Stimulated activated CD4-positive, alpha-beta T cell treated with anti-CD3 and anti-CD28 coated beads, TNF-alpha, amount 100 ng/mL, for 1 hour (primary cell): ENCODE data around the gene SUSD4.
"Not testable (repeated sequence)": the region's sequence is repeated elsewhere in the genome, so short reads cannot be mapped to it uniquely, and the experiment has no call there.

Experiments used
- DNase-seq, 3 donors: peaks; one replicate each; pipeline ENCODE4 v3.0.0-alpha.2; 2020; ENCODE audit warnings: low read depth in 3 of 3, low spot score in 1 of 3

SUSD4 gene

GRCh38 chr1:223297800-223298199 is 66.2 kb downstream of the SUSD4 start:
- no peak for DNase-seq

GRCh38 chr1:223291796-223292195 is 72.2 kb downstream of the SUSD4 start:
- DNase-seq, result no peak

GRCh38 chr1:223290397-223290796 is 73.6 kb downstream of the SUSD4 start:
- DNase-seq, result no peak

- no peak for DNase-seq
Observed at GRCh38 chr1:223289621-223290020, 74.4 kb downstream of the SUSD4 start.

GRCh38 chr1:223288826-223289225 is 75.2 kb downstream of the SUSD4 start:
- DNase-seq, result no peak

GRCh38 chr1:223285452-223285851 is 78.5 kb downstream of the SUSD4 start:
- DNase-seq, result no peak

GRCh38 chr1:223283697-223284096 is 80.3 kb downstream of the SUSD4 start:
- not testable (repeated sequence) for DNase-seq

- DNase-seq, result not testable (repeated sequence)
Observed at GRCh38 chr1:223278311-223278710, 85.7 kb downstream of the SUSD4 start.

- no peak for DNase-seq
Observed at GRCh38 chr1:223276029-223276428, 87.9 kb downstream of the SUSD4 start.

- no peak for DNase-seq
Observed at GRCh38 chr1:223273511-223273910, 90.5 kb downstream of the SUSD4 start.

- no peak for DNase-seq
Observed at GRCh38 chr1:223271085-223271781, 92.7 kb downstream of the SUSD4 start.

GRCh38 chr1:223270155-223270554 is 93.8 kb downstream of the SUSD4 start:
- no peak for DNase-seq

GRCh38 chr1:223269006-223269405 is 95.0 kb downstream of the SUSD4 start:
- no peak for DNase-seq

GRCh38 chr1:223266632-223267172 is 97.3 kb downstream of the SUSD4 start:
- DNase-seq, result no peak

GRCh38 chr1:223264983-223265908 is 98.7 kb downstream of the SUSD4 start:
- DNase-seq, result no peak

GRCh38 chr1:223264529-223264928 is 99.4 kb downstream of the SUSD4 start:
- no peak for DNase-seq

GRCh38 chr1:223261914-223262313 is 102.1 kb downstream of the SUSD4 start:
- no peak for DNase-seq

- DNase-seq, result no peak
Observed at GRCh38 chr1:223260712-223261111, 103.3 kb downstream of the SUSD4 start.

GRCh38 chr1:223259462-223259861 is 104.5 kb downstream of the SUSD4 start:
- DNase-seq, result no peak

GRCh38 chr1:223258751-223259198 is 105.2 kb downstream of the SUSD4 start:
- DNase-seq, result no peak

- DNase-seq, result no peak
Observed at GRCh38 chr1:223257856-223258550, 106.0 kb downstream of the SUSD4 start.
